ENCODE results near the gene NDUFS3. TPM values are rescaled to one million over a fixed set of nuclear protein-coding genes. Genes with fewer than 3 reads are reported as not detected.

The NDUFS3 gene
- total and polyA plus RNA-seq, 7 donors, result 160 to 528 (median 225) TPM

DNA sequence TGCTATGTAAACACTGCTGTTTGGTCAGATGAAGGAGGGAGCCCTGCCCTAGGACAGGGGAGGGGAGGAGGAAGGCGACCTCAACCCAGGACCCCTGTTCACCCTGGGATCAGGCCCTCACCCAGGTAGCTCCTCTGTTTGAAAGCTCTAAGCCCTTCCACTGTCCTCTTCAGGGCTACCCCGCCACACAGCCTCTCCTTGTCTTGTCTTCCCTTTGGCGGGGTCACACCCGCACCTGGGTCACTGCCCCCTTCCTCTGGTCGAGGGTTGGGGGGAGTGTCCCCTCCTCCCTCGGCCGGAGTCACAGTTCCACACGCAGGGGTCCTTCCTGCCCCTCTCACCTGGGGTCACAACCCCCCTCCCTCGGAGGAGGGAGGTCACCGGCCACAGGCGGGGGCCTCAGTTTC, 13.9 kb upstream of the NDUFS3 start:
- TF ChIP-seq, protein P1, sequence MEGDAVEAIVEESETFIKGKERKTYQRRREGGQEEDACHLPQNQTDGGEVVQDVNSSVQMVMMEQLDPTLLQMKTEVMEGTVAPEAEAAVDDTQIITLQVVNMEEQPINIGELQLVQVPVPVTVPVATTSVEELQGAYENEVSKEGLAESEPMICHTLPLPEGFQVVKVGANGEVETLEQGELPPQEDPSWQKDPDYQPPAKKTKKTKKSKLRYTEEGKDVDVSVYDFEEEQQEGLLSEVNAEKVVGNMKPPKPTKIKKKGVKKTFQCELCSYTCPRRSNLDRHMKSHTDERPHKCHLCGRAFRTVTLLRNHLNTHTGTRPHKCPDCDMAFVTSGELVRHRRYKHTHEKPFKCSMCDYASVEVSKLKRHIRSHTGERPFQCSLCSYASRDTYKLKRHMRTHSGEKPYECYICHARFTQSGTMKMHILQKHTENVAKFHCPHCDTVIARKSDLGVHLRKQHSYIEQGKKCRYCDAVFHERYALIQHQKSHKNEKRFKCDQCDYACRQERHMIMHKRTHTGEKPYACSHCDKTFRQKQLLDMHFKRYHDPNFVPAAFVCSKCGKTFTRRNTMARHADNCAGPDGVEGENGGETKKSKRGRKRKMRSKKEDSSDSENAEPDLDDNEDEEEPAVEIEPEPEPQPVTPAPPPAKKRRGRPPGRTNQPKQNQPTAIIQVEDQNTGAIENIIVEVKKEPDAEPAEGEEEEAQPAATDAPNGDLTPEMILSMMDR (IDR thresholded peaks at IDR 0.05), result no peak

DNA sequence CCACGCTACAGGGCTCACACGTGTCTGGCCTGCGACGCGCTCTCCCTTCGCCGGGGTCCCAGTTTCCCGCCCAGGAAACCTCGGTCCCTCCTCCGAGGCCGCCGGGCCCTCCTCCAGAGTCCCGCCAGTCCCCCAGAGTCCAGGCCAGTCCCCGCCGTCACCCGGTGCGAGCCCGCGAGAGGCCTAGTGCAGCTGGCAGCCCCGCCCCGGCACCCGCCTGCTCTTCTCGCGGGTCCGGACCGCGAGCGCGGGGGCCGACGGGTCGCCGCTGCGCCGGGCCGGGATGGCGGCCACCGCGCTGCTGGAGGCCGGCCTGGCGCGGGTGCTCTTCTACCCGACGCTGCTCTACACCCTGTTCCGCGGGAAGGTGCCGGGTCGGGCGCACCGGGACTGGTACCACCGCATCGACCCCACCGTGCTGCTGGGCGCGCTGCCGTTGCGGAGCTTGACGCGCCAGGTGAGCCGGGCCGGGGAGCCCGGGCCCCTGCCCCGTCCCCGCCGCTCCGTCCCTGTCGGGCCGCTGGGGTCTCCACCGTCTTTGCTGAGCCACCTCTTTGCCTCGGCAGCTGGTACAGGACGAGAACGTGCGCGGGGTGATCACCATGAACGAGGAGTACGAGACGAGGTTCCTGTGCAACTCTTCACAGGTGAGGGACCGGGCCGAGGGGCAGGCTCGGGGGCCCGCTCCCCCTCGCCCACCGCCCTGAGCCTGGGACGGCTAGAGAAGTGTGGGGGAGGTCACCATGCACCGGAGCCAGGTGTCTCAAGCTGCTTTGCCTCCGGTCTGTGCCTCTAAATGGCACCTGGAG, 13.3 kb upstream of the NDUFS3 start, which contains the start of gene PTPMT1:
Gene PTPMT1 (plus strand): TSS at position 260 of the 809 bp plus-strand sequence. CDS start 24 bp downstream, at position 284.
- WGBS, 3 donors, result 0 to 1% (median 1%) methylated on average over 53 to 86 of the region's 86 CpGs
- Histone ChIP-seq H3K4me3 (peak within 1 kb of the TSS; percentile 97), H3K27ac (peak within 1 kb of the TSS; percentile 83), H3K4me1 (peaks cover 16% of the 10 kb centered on the region), H3K27me3 (ENCODE audit: insufficient read depth in 3 of 3, low read length in 2 of 3) (no peaks in the 10 kb centered on the region), H3K9me3 (no peaks in the 10 kb centered on the region), H3K36me3 (ENCODE audit: insufficient read depth in 1 of 2, low read depth in 1 of 2) (peaks cover 0 to 23% of the 10 kb centered on the region in 2 donors)
- DNase-seq (peak; percentile 83 to 86), ATAC-seq (peak; percentile 90 to 95 (median 94))
- intact Hi-C loops (cut with DNase I), result no loop called here
- TF ChIP-seq, protein P1 (IDR thresholded peaks at IDR 0.05), result no peak

More for the DNA sequence above, 13.9 kb upstream of the NDUFS3 start:
- WGBS, 3 donors, result 15 to 18% (median 15%) methylated on average over 10 to 11 of the region's 11 CpGs
- Histone ChIP-seq H3K4me1 (peaks cover 21% of the 10 kb centered on the region), H3K4me3 (peak overlapping the region; percentile 97), H3K36me3 (ENCODE audit: insufficient read depth in 1 of 2, low read depth in 1 of 2) (peaks cover 0 to 17% of the 10 kb centered on the region in 2 donors), H3K27ac (peak overlapping the region; percentile 83), H3K27me3 (ENCODE audit: insufficient read depth in 3 of 3, low read length in 2 of 3) (no peaks in the 10 kb centered on the region), H3K9me3 (no peaks in the 10 kb centered on the region)
- DNase-seq (no peak), ATAC-seq (peak; percentile 12 to 39 (median 16))
- intact Hi-C loops (cut with DNase I), result no loop called here

DNA sequence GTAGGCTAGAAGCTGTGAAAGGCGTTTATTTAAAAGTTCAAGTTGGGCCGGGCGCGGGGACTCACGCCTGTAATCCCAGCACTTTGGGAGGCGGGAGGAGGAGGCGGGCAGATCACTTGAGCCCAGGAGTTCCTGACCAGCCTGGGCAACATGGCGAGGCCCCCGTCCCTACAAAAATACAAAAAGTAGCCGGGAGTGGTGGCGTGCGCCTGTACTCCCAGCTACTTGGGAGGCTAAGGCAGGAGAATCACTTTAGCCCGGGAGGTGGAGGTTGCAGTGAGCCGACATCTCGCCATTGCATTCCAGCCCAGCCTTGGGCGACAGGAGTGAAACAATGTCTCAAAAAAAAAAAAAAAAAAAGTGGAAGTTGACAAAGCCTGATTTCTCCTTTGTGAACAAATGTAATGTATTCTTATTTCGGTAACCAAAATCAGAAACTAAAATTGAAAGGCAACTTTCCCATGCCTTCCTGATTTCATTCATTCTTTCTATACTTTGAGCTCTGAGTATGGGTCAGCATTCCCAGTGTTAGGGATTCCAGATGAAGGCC, 12.7 kb upstream of the NDUFS3 start:
- peak in 2 of 4 donors; percentile 16 to 20 for ATAC-seq
- TF ChIP-seq, protein P1 (IDR thresholded peaks at IDR 0.05), result no peak

DNA sequence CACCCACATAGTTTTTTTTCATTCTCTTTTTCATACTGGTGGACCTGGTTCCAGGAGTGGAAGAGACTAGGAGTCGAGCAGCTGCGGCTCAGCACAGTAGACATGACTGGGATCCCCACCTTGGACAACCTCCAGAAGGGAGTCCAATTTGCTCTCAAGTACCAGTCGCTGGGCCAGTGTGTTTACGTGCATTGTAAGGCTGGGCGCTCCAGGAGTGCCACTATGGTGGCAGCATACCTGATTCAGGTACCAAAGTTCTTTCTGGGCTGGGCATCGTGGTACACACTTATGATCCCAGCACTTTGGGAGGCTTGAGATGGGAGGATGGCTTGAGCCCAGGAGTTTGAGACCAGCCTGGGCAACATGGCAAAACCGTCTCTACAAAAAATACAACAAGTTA, 9.2 kb upstream of the NDUFS3 start:
- 96 to 98% (median 97%) methylated on average over 7 of the region's 7 CpGs for WGBS, 3 donors
- ATAC-seq (no peak), DNase-seq (no peak)
- no peaks in the 10 kb centered on the region for H3K27me3 ChIP-seq (ENCODE audit: insufficient read depth in 3 of 3, low read length in 2 of 3)
- TF ChIP-seq, protein P1 (IDR thresholded peaks at IDR 0.05), result no peak
- no peak overlapping the region for H3K4me3 ChIP-seq
- H3K36me3 ChIP-seq (ENCODE audit: insufficient read depth in 1 of 2, low read depth in 1 of 2), result peaks cover 2 to 64% of the 10 kb centered on the region in 2 donors
- no peaks in the 10 kb centered on the region for H3K9me3 ChIP-seq
- H3K4me1 ChIP-seq, result peaks cover 25% of the 10 kb centered on the region
- intact Hi-C loops (cut with DNase I), result no loop called here
- H3K27ac ChIP-seq, result no peak overlapping the region

More for the DNA sequence above, 12.7 kb upstream of the NDUFS3 start:
- Histone ChIP-seq H3K4me1 (peaks cover 12% of the 10 kb centered on the region), H3K27me3 (ENCODE audit: insufficient read depth in 3 of 3, low read length in 2 of 3) (no peaks in the 10 kb centered on the region), H3K4me3 (peak overlapping the region; percentile 97), H3K9me3 (no peaks in the 10 kb centered on the region), H3K27ac (peak overlapping the region; percentile 83), H3K36me3 (ENCODE audit: insufficient read depth in 1 of 2, low read depth in 1 of 2) (peaks cover 0 to 30% of the 10 kb centered on the region in 2 donors)
- intact Hi-C loops (cut with DNase I), result no loop called here
- 43 to 51% (median 45%) methylated on average over 17 of the region's 17 CpGs for WGBS, 3 donors
- no peak for DNase-seq
